Measurements from ENCODE around the gene CACNB1. TPM values are rescaled to one million over a fixed set of nuclear protein-coding genes. Genes with fewer than 3 reads are reported as not detected.
A peak's percentile ranks its signal among the peaks of the same experiment; 100 is the strongest.

CACNB1 gene
- total RNA-seq, 1 experiment from 2014 or later, result 20.0 TPM

GRCh38 chr17:39153599-39154051 lies 43.8 kb downstream of the CACNB1 start:
- peak; percentile 92 for DNase-seq
- Histone ChIP-seq H4K20me1 (ENCODE audit: control insufficient read depth, insufficient read depth, insufficient read length) (no peaks in the 10 kb centered on the region), H2BK15ac (ENCODE audit: low read depth, low read length) (no peak overlapping the region), H3K4me1 (ENCODE audit: insufficient read depth, low read length) (no peaks in the 10 kb centered on the region), H3K4ac (ENCODE audit: low read depth, low read length) (no peak overlapping the region), H3T11ph (ENCODE audit: low read length) (no peak overlapping the region), H3K4me2 (ENCODE audit: insufficient read depth, insufficient read length, low read length) (peak overlapping the region; percentile 74), H3K23me2 (ENCODE audit: insufficient read length, low read depth, low read length, poor library complexity, severe bottlenecking) (peaks cover 17% of the 10 kb centered on the region), H3K18ac (ENCODE audit: insufficient read length, low read depth, low read length) (no peak overlapping the region), H3K79me2 (ENCODE audit: insufficient read depth, low read length) (no peaks in the 10 kb centered on the region), H2AFZ (ENCODE audit: low read length) (peak overlapping the region; percentile 3), H3K9ac (ENCODE audit: extremely low read depth, insufficient read length, low read length) (peak overlapping the region; percentile 48), H2BK5ac (ENCODE audit: insufficient read length, low read length) (no peak overlapping the region), H3K27me3 (ENCODE audit: insufficient read depth, low read length) (peaks cover 9% of the 10 kb centered on the region; the same call in 1 of the 2 replicates), H2BK20ac (ENCODE audit: low read depth, low read length, poor library complexity, severe bottlenecking) (no peak overlapping the region), H4K8ac (replicated peaks; ENCODE audit: insufficient read length, low read depth, low read length) (no peak overlapping the region), H3K79me1 (ENCODE audit: insufficient read depth, low read depth, low read length, poor library complexity, severe bottlenecking) (no peaks in the 10 kb centered on the region), H2AK5ac (ENCODE audit: insufficient read length, low read length) (no peak overlapping the region), H2BK12ac (ENCODE audit: insufficient read length, low read depth, low read length) (no peak overlapping the region), H3K9me3 (ENCODE audit: control insufficient read depth, low read depth, low read length) (no peaks in the 10 kb centered on the region), H4K91ac (ENCODE audit: insufficient read length, low read depth, low read length) (no peak overlapping the region), H3K14ac (ENCODE audit: insufficient read depth, low read length) (no peak overlapping the region), H3K27ac (ENCODE audit: insufficient read length, low read depth, low read length) (no peak overlapping the region), H3K56ac (ENCODE audit: insufficient read length, low read depth, low read length) (no peak overlapping the region), H2BK120ac (ENCODE audit: low read depth, low read length, poor library complexity, severe bottlenecking) (no peak overlapping the region), H4K5ac (ENCODE audit: insufficient read length, low read depth, low read length) (no peak overlapping the region), H3K23ac (ENCODE audit: insufficient read length, low read depth, low read length) (no peak overlapping the region)
- WGBS (ENCODE audit: extremely low coverage, insufficient read length, low lambda C conversion rate), result no CpG with 5 or more reads among the region's 16 CpGs
- peaks cover 17 to 34% of the 10 kb centered on the region in 2 experiments for H3K4me1 Mint-ChIP-seq
- peaks cover 0 to 5% (median 0%) of the 10 kb centered on the region in 3 experiments; a peak in 1 of 7 replicates for H3K36me3 Mint-ChIP-seq (ENCODE audit: insufficient read depth in 1 of 3, low read depth in 3 of 3)
- H3K4me3 Mint-ChIP-seq, result peak overlapping the region; percentile 94 to 99
- H3K27me3 Mint-ChIP-seq (ENCODE audit: low read depth), result peaks cover 48% of the 10 kb centered on the region
- H3K27ac Mint-ChIP-seq, result peak overlapping the region; percentile 81 to 96 (median 88); a peak in 6 of 7 replicates
- H3K9me3 Mint-ChIP-seq, result peaks cover 6 to 9% of the 10 kb centered on the region in 2 experiments; a peak in 3 of 5 replicates
- TF ChIP-seq CTCF (conservative IDR thresholded peaks at IDR 0.05), result no peak

Data from H9 (cell line).